ENCODE results near the gene DNAJC18. TPM values are rescaled to one million over a fixed set of nuclear protein-coding genes. Genes with fewer than 3 reads are reported as not detected.
A peak's percentile ranks its signal among the peaks of the same experiment; 100 is the strongest.

Gene DNAJC18
- total RNA-seq, 2 donors from 2014 or later = 7.3 to 11.5 TPM

DNA sequence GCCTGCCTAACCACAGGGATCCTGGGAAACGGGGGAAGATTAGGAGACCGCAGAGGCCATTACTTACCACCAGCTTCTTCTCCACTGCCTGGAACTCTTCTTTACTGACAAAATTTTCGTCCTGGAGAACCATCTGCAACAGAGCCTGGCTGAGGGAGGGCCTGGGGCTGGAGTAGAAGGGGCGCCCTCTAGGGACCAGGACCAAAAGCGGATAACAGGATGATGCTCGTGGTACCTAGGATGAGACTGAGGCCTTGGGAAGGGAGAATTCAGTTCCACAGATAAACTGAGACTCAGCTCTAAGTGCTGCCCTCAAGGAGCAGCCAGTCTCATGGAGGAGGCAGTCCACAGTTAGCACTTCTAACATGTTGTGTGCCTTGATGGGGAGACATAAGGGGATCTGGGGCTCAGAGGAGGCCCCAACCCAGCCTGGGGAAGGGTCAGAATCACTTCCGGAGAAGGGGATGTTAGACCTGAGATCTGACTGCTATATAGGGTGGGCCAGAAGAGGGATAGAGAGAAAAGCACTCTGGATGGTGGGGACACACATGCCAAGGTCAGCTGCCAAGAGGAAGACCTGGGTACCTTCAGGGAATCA is 36.7 kb downstream of the DNAJC18 start:
- DNase-seq (ENCODE audit: low spot score) = no peak
- peak overlapping the region; percentile 89 to 94 for H3K27ac ChIP-seq

DNA sequence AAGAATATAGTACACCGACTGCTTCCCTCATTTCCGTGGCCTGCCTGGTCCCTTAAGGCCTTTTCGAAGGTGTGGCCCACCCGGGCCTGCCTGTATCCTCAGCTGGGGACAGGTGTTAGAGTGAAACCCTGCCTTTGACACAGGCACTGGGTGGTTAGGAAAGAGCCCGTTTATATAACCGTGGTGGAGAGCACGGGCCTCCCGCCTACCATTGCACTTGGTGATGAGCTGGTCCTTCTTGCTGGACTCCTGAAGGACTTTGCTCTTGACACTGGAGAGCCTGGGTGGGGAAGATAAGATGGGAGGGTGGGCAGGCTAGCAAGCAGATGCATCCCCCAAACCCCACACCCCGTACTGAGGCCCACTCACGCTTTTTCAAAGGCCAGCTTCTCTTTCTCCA is 37.8 kb downstream of the DNAJC18 start:
- no peak overlapping the region for H3K4me3 ChIP-seq
- H3K9me3 ChIP-seq = no peaks in the 10 kb centered on the region
- no peak for DNase-seq (ENCODE audit: low spot score)
- H3K27ac ChIP-seq = no peak overlapping the region
- H3K4me1 ChIP-seq (replicated peaks) = peaks cover 4% of the 10 kb centered on the region
- no peaks in the 10 kb centered on the region for H3K36me3 ChIP-seq
- no peaks in the 10 kb centered on the region for H3K27me3 ChIP-seq (replicated peaks; ENCODE audit: insufficient read depth)
- intact Hi-C loops (cut with DNase I) = no loop called here
- 91% methylated on average over 10 of the region's 10 CpGs for WGBS
- TF ChIP-seq, protein P1, sequence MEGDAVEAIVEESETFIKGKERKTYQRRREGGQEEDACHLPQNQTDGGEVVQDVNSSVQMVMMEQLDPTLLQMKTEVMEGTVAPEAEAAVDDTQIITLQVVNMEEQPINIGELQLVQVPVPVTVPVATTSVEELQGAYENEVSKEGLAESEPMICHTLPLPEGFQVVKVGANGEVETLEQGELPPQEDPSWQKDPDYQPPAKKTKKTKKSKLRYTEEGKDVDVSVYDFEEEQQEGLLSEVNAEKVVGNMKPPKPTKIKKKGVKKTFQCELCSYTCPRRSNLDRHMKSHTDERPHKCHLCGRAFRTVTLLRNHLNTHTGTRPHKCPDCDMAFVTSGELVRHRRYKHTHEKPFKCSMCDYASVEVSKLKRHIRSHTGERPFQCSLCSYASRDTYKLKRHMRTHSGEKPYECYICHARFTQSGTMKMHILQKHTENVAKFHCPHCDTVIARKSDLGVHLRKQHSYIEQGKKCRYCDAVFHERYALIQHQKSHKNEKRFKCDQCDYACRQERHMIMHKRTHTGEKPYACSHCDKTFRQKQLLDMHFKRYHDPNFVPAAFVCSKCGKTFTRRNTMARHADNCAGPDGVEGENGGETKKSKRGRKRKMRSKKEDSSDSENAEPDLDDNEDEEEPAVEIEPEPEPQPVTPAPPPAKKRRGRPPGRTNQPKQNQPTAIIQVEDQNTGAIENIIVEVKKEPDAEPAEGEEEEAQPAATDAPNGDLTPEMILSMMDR (IDR thresholded peaks at IDR 0.05) = no peak
- TF ChIP-seq POLR2AphosphoS5 (IDR thresholded peaks at IDR 0.05) (no peak), POLR2A (IDR thresholded peaks at IDR 0.05) (no peak)

More for the DNA sequence above, 36.7 kb downstream of the DNAJC18 start:
- intact Hi-C loops (cut with DNase I) = no loop called here
- H3K9me3 ChIP-seq = no peaks in the 10 kb centered on the region
- H3K27me3 ChIP-seq (replicated peaks; ENCODE audit: insufficient read depth) = no peaks in the 10 kb centered on the region
- H3K36me3 ChIP-seq = no peaks in the 10 kb centered on the region
- peaks cover 4% of the 10 kb centered on the region for H3K4me1 ChIP-seq (replicated peaks)
- 78% methylated on average over 7 of the region's 7 CpGs for WGBS
- TF ChIP-seq, protein P1 (IDR thresholded peaks at IDR 0.05) = no peak
- TF ChIP-seq POLR2AphosphoS5 (IDR thresholded peaks at IDR 0.05) (no peak), POLR2A (IDR thresholded peaks at IDR 0.05) (no peak)
- no peak overlapping the region for H3K4me3 ChIP-seq

DNA sequence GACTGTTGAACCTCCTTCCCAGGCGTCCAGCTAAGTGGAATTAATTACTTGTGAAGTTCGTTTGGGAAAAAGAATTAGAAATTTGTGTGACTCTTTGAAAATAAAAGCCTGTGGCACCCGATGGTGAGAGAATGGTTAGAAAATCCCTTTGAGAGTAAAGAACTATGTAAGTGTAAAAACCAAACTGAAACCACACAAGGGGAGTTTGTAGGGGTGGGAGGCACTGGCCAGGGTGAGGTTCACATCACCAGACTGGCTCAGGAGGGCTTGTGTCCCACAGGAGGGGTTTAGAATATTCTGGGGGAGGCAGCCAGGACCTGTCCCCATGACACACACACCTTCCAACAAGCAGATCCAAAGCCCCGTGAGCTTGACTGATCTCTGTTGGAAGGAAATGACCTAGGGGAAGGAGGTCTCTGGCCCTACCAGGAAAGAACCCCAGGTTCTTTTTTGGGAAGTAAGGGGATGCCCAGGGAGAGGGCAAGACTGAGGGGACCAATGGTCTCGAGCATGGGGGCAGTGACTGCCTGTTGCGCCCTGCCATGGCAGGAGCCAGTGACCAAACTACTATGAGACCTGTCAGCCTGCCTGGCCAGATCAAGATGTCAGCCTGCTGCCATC is 39.7 kb downstream of the DNAJC18 start:
- no peak for DNase-seq (ENCODE audit: low spot score)
- intact Hi-C loops (cut with DNase I) = no loop called here
- TF ChIP-seq POLR2A (IDR thresholded peaks at IDR 0.05) (no peak), POLR2AphosphoS5 (IDR thresholded peaks at IDR 0.05) (no peak)
- TF ChIP-seq, protein P1 (IDR thresholded peaks at IDR 0.05) = no peak
- Histone ChIP-seq H3K36me3 (no peaks in the 10 kb centered on the region), H3K4me3 (no peak overlapping the region), H3K27me3 (replicated peaks; ENCODE audit: insufficient read depth) (no peaks in the 10 kb centered on the region), H3K27ac (no peak overlapping the region), H3K4me1 (replicated peaks) (peaks cover 4% of the 10 kb centered on the region), H3K9me3 (no peaks in the 10 kb centered on the region)
- WGBS = 90% methylated on average over 6 of the region's 6 CpGs

DNA sequence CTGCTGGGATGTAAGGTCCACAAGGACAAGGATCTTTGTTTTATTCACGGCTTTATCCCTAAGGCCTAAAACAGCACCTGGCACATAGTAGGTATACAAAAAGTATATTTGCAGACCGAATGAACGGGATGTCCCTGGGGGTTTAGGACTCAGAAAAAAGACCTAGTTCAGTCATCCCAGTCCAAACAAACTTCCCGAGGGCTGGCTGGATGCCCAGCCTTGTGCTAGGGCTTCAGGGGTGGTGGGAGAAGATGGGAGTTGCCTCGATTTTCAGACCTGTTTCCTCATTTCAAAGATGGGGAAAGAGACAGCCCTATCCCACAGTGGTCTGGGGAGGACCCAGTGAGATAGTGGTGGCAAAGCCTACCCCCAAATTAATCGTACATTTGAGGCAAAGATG is 41.4 kb downstream of the DNAJC18 start:
- DNase-seq (ENCODE audit: low spot score) = no peak
- WGBS = 33% methylated on average over 6 of the region's 6 CpGs
- no peak for TF ChIP-seq POLR2A (IDR thresholded peaks at IDR 0.05)
- TF ChIP-seq POLR2AphosphoS5 (IDR thresholded peaks at IDR 0.05) = no peak
- TF ChIP-seq, protein P1 (IDR thresholded peaks at IDR 0.05) = no peak
- H3K36me3 ChIP-seq = no peaks in the 10 kb centered on the region
- no peak overlapping the region for H3K27ac ChIP-seq
- intact Hi-C loops (cut with DNase I) = no loop called here
- H3K9me3 ChIP-seq = no peaks in the 10 kb centered on the region
- no peaks in the 10 kb centered on the region for H3K27me3 ChIP-seq (replicated peaks; ENCODE audit: insufficient read depth)
- no peak overlapping the region for H3K4me3 ChIP-seq
- peaks cover 13% of the 10 kb centered on the region for H3K4me1 ChIP-seq (replicated peaks)

DNA sequence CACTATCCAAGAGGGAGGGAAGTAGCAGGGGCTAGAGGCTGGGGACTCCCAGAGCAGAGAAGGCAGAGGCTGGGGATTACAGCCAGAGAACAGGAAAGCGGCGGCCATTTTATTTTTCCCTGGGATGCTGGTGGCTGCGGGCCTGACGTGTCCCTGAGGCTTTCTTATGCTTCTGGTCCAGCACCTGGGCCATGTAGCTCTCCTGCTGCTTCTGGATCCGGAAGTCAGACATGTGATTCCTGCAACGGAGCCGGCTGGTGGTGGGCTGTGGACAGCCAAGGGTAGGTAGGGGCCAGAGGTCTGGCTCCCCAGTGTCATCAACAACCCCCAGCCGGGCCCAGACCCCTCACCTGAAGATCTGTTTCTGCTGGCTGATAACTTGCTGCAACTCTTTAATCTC is 42.6 kb downstream of the DNAJC18 start:
- H3K9me3 ChIP-seq = no peaks in the 10 kb centered on the region
- H3K36me3 ChIP-seq = no peaks in the 10 kb centered on the region
- TF ChIP-seq POLR2A (IDR thresholded peaks at IDR 0.05) (no peak), POLR2AphosphoS5 (IDR thresholded peaks at IDR 0.05) (no peak)
- TF ChIP-seq, protein P1 (IDR thresholded peaks at IDR 0.05) = no peak
- H3K27me3 ChIP-seq (replicated peaks; ENCODE audit: insufficient read depth) = no peaks in the 10 kb centered on the region
- no peak overlapping the region for H3K4me3 ChIP-seq
- no peak overlapping the region for H3K27ac ChIP-seq
- 88% methylated on average over 8 of the region's 8 CpGs for WGBS
- intact Hi-C loops (cut with DNase I) = no loop called here
- H3K4me1 ChIP-seq (replicated peaks) = peaks cover 21% of the 10 kb centered on the region
- no peak for DNase-seq (ENCODE audit: low spot score)
